OCI-LY7 (cell line): ENCODE data around the gene SAMD8.

ENCODE experiments used
- EZH2phosphoT487 ChIP-seq: fragments of 200-600 bp; sonication (generic); IDR thresholded peaks from 2 replicates; pipeline ENCODE4 v1.6.1; 2018; ENCODE audit warnings: low read depth, borderline replicate concordance, mild to moderate bottlenecking, mixed run types, antibody characterized with exemption, low read length, moderate library complexity, mixed read lengths
- TF ChIP-seq, protein P1 (sequence below): fragments of 200-600 bp; sonication (generic); conservative IDR thresholded peaks from 2 replicates; pipeline ENCODE4 v1.5.1; 2014; ENCODE audit warnings: mild to moderate bottlenecking, antibody characterized with exemption, low read length, moderate library complexity, mixed read lengths

DNA sequence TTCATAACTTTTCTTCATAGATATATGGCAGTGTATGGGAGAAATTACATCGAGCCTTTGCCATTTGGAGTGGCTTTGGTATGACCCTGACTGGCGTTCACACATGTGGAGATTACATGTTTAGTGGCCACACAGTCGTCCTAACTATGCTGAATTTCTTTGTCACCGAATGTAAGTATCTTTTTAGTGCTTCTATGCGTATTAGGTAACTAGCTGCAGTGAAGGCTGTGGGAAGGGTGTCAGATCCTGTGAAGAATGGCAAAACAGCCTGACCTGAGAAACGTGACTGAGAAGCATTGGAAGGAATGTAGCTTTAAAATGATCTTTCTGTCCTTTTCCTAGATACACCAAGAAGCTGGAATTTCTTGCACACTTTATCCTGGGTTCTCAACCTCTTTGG, 64.6 kb downstream of the SAMD8 start:
- TF ChIP-seq, protein P1, sequence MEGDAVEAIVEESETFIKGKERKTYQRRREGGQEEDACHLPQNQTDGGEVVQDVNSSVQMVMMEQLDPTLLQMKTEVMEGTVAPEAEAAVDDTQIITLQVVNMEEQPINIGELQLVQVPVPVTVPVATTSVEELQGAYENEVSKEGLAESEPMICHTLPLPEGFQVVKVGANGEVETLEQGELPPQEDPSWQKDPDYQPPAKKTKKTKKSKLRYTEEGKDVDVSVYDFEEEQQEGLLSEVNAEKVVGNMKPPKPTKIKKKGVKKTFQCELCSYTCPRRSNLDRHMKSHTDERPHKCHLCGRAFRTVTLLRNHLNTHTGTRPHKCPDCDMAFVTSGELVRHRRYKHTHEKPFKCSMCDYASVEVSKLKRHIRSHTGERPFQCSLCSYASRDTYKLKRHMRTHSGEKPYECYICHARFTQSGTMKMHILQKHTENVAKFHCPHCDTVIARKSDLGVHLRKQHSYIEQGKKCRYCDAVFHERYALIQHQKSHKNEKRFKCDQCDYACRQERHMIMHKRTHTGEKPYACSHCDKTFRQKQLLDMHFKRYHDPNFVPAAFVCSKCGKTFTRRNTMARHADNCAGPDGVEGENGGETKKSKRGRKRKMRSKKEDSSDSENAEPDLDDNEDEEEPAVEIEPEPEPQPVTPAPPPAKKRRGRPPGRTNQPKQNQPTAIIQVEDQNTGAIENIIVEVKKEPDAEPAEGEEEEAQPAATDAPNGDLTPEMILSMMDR, result no peak
- no peak for TF ChIP-seq EZH2phosphoT487
